ENCODE data around the gene BBS1. TPM values are rescaled to one million over a fixed set of nuclear protein-coding genes. Genes with fewer than 3 reads are reported as not detected.

Gene BBS1
- total RNA-seq (2014; rRNA removed), result 24.4 and 28.4 TPM in 2 replicates
- Bru-seq, nascent RNA, result percentile 75 among the genes with signal in this experiment
- BruChase-seq, experiment 1, labeled RNA remaining after a 6-hour chase, result percentile 79 among the genes with signal in this experiment
- percentile 85 among the genes with signal in this experiment for BruChase-seq, experiment 2, labeled RNA remaining after a 2-hour chase
- long read RNA-seq, transcript BBS1-201 (17 exons, 3,423 nt), result major isoform, 9 of 64 reads
- long read RNA-seq, partial matches to known transcripts, result 25 of 64 reads
- long read RNA-seq, other reads (novel, unspliced or antisense), result 28 of 64 reads

- H3K4me1 ChIP-seq (ENCODE audit: insufficient read depth, low read length), result peaks cover 10% of the 10 kb centered on the region
- POLR2A ChIA-PET (ENCODE audit: unreplicated experiment), result interaction anchor here (0.6 kb wide), 1 partner anchor 99 kb away, joined by 6 read pairs; no protein-coding TSS in a partner anchor
- DNase-seq (peak; percentile 86), ATAC-seq (peak; percentile 99)
- H4K20me1 ChIP-seq (ENCODE audit: low read length), result no peaks in the 10 kb centered on the region
- intact Hi-C loops (cut with micrococcal nuclease), result no loop called here
- CTCF ChIA-PET, result interaction anchor here (1.0 kb wide), 1 partner anchor 30 kb away, joined by 3 read pairs; the partner anchor contains the start of gene DPP3
- H3K4me2 ChIP-seq (ENCODE audit: low read length), result peak within 1 kb of the TSS; percentile 85
- H3K9ac ChIP-seq (ENCODE audit: low read length), result peak within 1 kb of the TSS; percentile 75
- TF ChIP-seq EZH2phosphoT487 (IDR thresholded peaks at IDR 0.05; ENCODE audit: borderline replicate concordance, low read length) (no peak), EZH2 (IDR thresholded peaks at IDR 0.05; ENCODE audit: low read length, unreplicated experiment) (no peak), CTCF (conservative IDR thresholded peaks at IDR 0.05; ENCODE audit: low read depth, low read length) (no peak)
- peaks cover 12% of the 10 kb centered on the region for H3K79me2 ChIP-seq (ENCODE audit: low read length)
- no peaks in the 10 kb centered on the region for H3K27me3 ChIP-seq (ENCODE audit: low read length)
- peak within 1 kb of the TSS; percentile 86 for H2AFZ ChIP-seq (ENCODE audit: low read length)
- H3K27ac ChIP-seq (ENCODE audit: low read length), result no peak within 1 kb of the TSS
- peaks cover 3% of the 10 kb centered on the region; the same call in 1 of the 2 replicates for H3K36me3 ChIP-seq (ENCODE audit: low read depth, low read length)
- H3K4me3 ChIP-seq (ENCODE audit: low read length), result peak within 1 kb of the TSS; percentile 88
- no peaks in the 10 kb centered on the region for H3K9me2 ChIP-seq (replicated peaks; ENCODE audit: low read length)
- H3K9me3 ChIP-seq (ENCODE audit: low read length), result no peaks in the 10 kb centered on the region
- no peaks in the 10 kb centered on the region for H3F3A ChIP-seq (ENCODE audit: low read length, unreplicated experiment)
- BruUV-seq (replicated peaks), result TSS peak; percentile 42
Measured at GRCh38 chr11:66510271-66510989, at the start of gene BBS1. Gene BBS1, plus strand, starts transcription at chr11:66510635. Its CDS starts 25 bp downstream, at chr11:66510660.

- ChIA-PET POLR2A (ENCODE audit: unreplicated experiment) (interaction anchor here (0.6 kb wide), 1 partner anchor 29 kb away, joined by 4 read pairs; no protein-coding TSS in a partner anchor), CTCF (no interaction called here)
- no peak for DNase-seq
- intact Hi-C loops (cut with micrococcal nuclease), result no loop called here
- Histone ChIP-seq H3K4me3 (ENCODE audit: low read length) (no peak overlapping the region), H3K36me3 (ENCODE audit: low read depth, low read length) (no peaks in the 10 kb centered on the region), H3K9ac (ENCODE audit: low read length) (no peak overlapping the region), H3K9me3 (ENCODE audit: low read length) (no peaks in the 10 kb centered on the region), H3K27me3 (ENCODE audit: low read length) (no peaks in the 10 kb centered on the region), H3K79me2 (ENCODE audit: low read length) (no peaks in the 10 kb centered on the region), H3K27ac (ENCODE audit: low read length) (no peak overlapping the region), H3K9me2 (replicated peaks; ENCODE audit: low read length) (no peaks in the 10 kb centered on the region), H3K4me2 (ENCODE audit: low read length) (no peak overlapping the region), H3F3A (ENCODE audit: low read length, unreplicated experiment) (no peaks in the 10 kb centered on the region), H2AFZ (ENCODE audit: low read length) (no peak overlapping the region), H3K4me1 (ENCODE audit: insufficient read depth, low read length) (peaks cover 10% of the 10 kb centered on the region), H4K20me1 (ENCODE audit: low read length) (no peaks in the 10 kb centered on the region)
- TF ChIP-seq CTCF (conservative IDR thresholded peaks at IDR 0.05; ENCODE audit: low read depth, low read length), result no peak
- TF ChIP-seq EZH2 (IDR thresholded peaks at IDR 0.05; ENCODE audit: low read length, unreplicated experiment), result no peak
- no peak for TF ChIP-seq EZH2phosphoT487 (IDR thresholded peaks at IDR 0.05; ENCODE audit: borderline replicate concordance, low read length)
- no peak for ATAC-seq
- BruUV-seq (replicated peaks), result no TSS peak
Measured at GRCh38 chr11:66462010-66462409, 48.4 kb upstream of the BBS1 start.

Data from PC-3 (cell line).